HCT116 (cell line): ENCODE results near the gene CAPRIN1. TPM values are rescaled to one million over a fixed set of nuclear protein-coding genes. Genes with fewer than 3 reads are reported as not detected.
"Not testable (repeated sequence)": the region's sequence is repeated elsewhere in the genome, so short reads cannot be mapped to it uniquely, and the experiment has no call there.

ENCODE experiments used
- ATAC-seq: fragments of 200-7000 bp; cut with Tn5 transposase; 2 replicates; pipeline ENCODE4 v1.9.1; 2020; ENCODE audit warnings: mild to moderate bottlenecking, moderate library complexity
- BruUV-seq: library from RNA; stranded (reverse); fragments of 400-500 nt; replicated peaks from 2 replicates; lab custom pipeline; 2021; lab: Mats Ljungman, UMichigan
- CTCF ChIA-PET: fragments of 300-600 bp; sonication (Branson Sonifier 250); formaldehyde crosslinking; loops from one replicate; lab custom pipeline; 2021; ENCODE audit warnings: antibody characterized with exemption; lab: Charles Lee
- POLR2A ChIA-PET: fragments of 300-600, 350-600 bp; sonication (Branson Sonifier 250); formaldehyde crosslinking; loops from one replicate; lab custom pipeline; 2021; ENCODE audit warnings: antibody characterized with exemption; lab: Charles Lee
- RAD21 ChIA-PET, 2 experiments: fragments of 300-600 bp; sonication (Branson Sonifier 250); formaldehyde crosslinking; loops; one replicate each; lab custom pipeline; 2023; ENCODE audit warnings: low total read pairs in 2 of 2; ENCODE audit not compliant: uncharacterized antibody in 2 of 2, unreplicated experiment in 2 of 2, low non-redundant PET in 1 of 2; lab: Charles Lee
- DNase-seq: peaks from one replicate; pipeline ENCODE4 v3.0.0-alpha.2; 2010; ENCODE audit warnings: low read depth, low spot score
- H2AFZ ChIP-seq: fragments of 200-600 bp; shearing (Covaris generic), sonication (generic); 2 replicates; pipeline ENCODE4 v1.6.1; 2017; ENCODE audit warnings: low read depth, mixed run types, mixed read lengths, antibody characterized with exemption, low read length; ENCODE audit not compliant: poor library complexity, severe bottlenecking
- H3K27ac ChIP-seq: 2 replicates; pipeline ENCODE4 v1.5.1; 2012; ENCODE audit warnings: low read depth, low read length
- H3K27me3 ChIP-seq: fragments of 200-600 bp; sonication (generic); 2 replicates; pipeline ENCODE4 v1.6.1; 2016; ENCODE audit warnings: mixed run types, low read length, mixed read lengths; ENCODE audit not compliant: insufficient read depth
- H3K36me3 ChIP-seq, 2 experiments: fragments of 200-500 bp in 1 of 2; fragments of 200-600 bp in 1 of 2; sonication (Bioruptor generic) in 1 of 2; sonication (generic) in 1 of 2; 2 replicates each; pipeline versions ENCODE4 v1.5.1 to v1.6.1; 2014 to 2016; ENCODE audit warnings: low read length in 2 of 2, inconsistent platforms in 1 of 2, mixed read lengths in 1 of 2, mixed run types in 1 of 2; ENCODE audit not compliant: insufficient read depth in 2 of 2, control insufficient read depth in 1 of 2
- H3K4me1 ChIP-seq, 2 experiments: fragments of 200-600 bp in 1 of 2; sonication (generic) in 1 of 2; 2 replicates each; pipeline versions ENCODE4 v1.5.1 to v1.6.1; 2012 to 2017; ENCODE audit warnings: low read length in 2 of 2, inconsistent platforms in 1 of 2, mild to moderate bottlenecking in 1 of 2, mixed read lengths in 1 of 2, mixed run types in 1 of 2, moderate library complexity in 1 of 2; ENCODE audit not compliant: insufficient read depth in 2 of 2, control insufficient read depth in 1 of 2
- H3K4me2 ChIP-seq: fragments of 200-600 bp; sonication (generic); 2 replicates; pipeline ENCODE4 v1.6.1; 2017; ENCODE audit warnings: mixed run types, low read length, mixed read lengths
- H3K4me3 ChIP-seq, 2 experiments: fragments of 200-600 bp in 1 of 2; sonication (generic) in 1 of 2; replicated peaks in 1 of 2; 2 replicates each; pipeline ENCODE4 v1.5.1; 2011 to 2016; ENCODE audit warnings: low read length in 2 of 2, control low read depth in 1 of 2, low read depth in 1 of 2, mild to moderate bottlenecking in 1 of 2, mixed read lengths in 1 of 2, mixed run types in 1 of 2
- H3K79me2 ChIP-seq: fragments of 200-600 bp; sonication (generic); 2 replicates; pipeline ENCODE4 v1.6.1; 2017; ENCODE audit warnings: mild to moderate bottlenecking, mixed run types, low read length, moderate library complexity, mixed read lengths; ENCODE audit not compliant: insufficient read depth
- H3K9ac ChIP-seq: fragments of 200-600 bp; sonication (generic); 2 replicates; pipeline ENCODE4 v1.6.1; 2016; ENCODE audit warnings: low read length, mixed read lengths
- H3K9me2 ChIP-seq: fragments of 200-600 bp; sonication (generic), shearing (Covaris generic); 2 replicates; pipeline ENCODE4 v1.6.1; 2017; ENCODE audit warnings: mixed run types, mild to moderate bottlenecking, moderate library complexity; ENCODE audit not compliant: insufficient read depth
- H3K9me3 ChIP-seq, 2 experiments: fragments of 200-500 bp in 1 of 2; fragments of 200-600 bp in 1 of 2; sonication (Bioruptor generic) in 1 of 2; sonication (generic) in 1 of 2; 2 replicates each; pipeline ENCODE4 v1.6.1; 2014 to 2017; ENCODE audit warnings: low read length in 2 of 2, mixed read lengths in 2 of 2, inconsistent platforms in 1 of 2, low read depth in 1 of 2, mild to moderate bottlenecking in 1 of 2, mixed run types in 1 of 2, moderate library complexity in 1 of 2; ENCODE audit not compliant: control insufficient read depth in 1 of 2, insufficient read depth in 1 of 2
- H4K20me1 ChIP-seq: fragments of 200-600 bp; sonication (generic), shearing (Covaris generic); 2 replicates; pipeline ENCODE4 v1.6.1; 2017; ENCODE audit warnings: mixed run types, mild to moderate bottlenecking, moderate library complexity; ENCODE audit not compliant: insufficient read depth
- ATF3 ChIP-seq: IDR thresholded peaks from 2 replicates; pipeline ENCODE4 v1.6.1; 2012
- CTCF ChIP-seq, 3 experiments: fragments of 200-600 bp in 1 of 3; sonication (generic) in 1 of 3; IDR thresholded peaks in 2 of 3; conservative IDR thresholded peaks in 1 of 3; 2 replicates each; pipeline ENCODE4 v1.5.1; 2012 to 2017; ENCODE audit warnings: low read depth in 2 of 3, low read length in 2 of 3, antibody characterized with exemption in 1 of 3, borderline replicate concordance in 1 of 3, control low read depth in 1 of 3, mild to moderate bottlenecking in 1 of 3, mixed read lengths in 1 of 3, mixed run types in 1 of 3, moderate library complexity in 1 of 3; ENCODE audit not compliant: insufficient read depth in 1 of 3
- EZH2 ChIP-seq: fragments of 200-600 bp; sonication (generic); IDR thresholded peaks from 2 replicates; pipeline ENCODE4 v1.6.1; 2017; ENCODE audit warnings: antibody characterized with exemption, mixed run types
- EZH2phosphoT487 ChIP-seq: fragments of 200-600 bp; IDR thresholded peaks from 2 replicates; pipeline ENCODE4 v1.6.1; 2018; ENCODE audit warnings: antibody characterized with exemption, borderline replicate concordance
- FOSL1 ChIP-seq: IDR thresholded peaks from 2 replicates; pipeline ENCODE4 v1.6.1; 2012; ENCODE audit warnings: low read depth
- RAD21 ChIP-seq: IDR thresholded peaks from 2 replicates; pipeline ENCODE4 v1.6.1; 2012; ENCODE audit warnings: low read depth, mild to moderate bottlenecking
- REST ChIP-seq: IDR thresholded peaks from 2 replicates; pipeline ENCODE4 v1.6.1; 2012; ENCODE audit warnings: low read depth
- SIN3A ChIP-seq: IDR thresholded peaks from 2 replicates; pipeline ENCODE4 v1.6.1; 2012; ENCODE audit warnings: low read depth
- SP1 ChIP-seq: IDR thresholded peaks from 2 replicates; pipeline ENCODE4 v1.6.1; 2012; ENCODE audit warnings: low read depth
- SRF ChIP-seq: IDR thresholded peaks from 2 replicates; pipeline ENCODE4 v1.6.1; 2012; ENCODE audit warnings: low read depth
- TCF7L2 ChIP-seq: IDR thresholded peaks from 2 replicates; pipeline ENCODE4 v1.7.0; 2011; ENCODE audit warnings: borderline replicate concordance, inconsistent platforms; ENCODE audit not compliant: insufficient read depth, insufficient read length; ENCODE audit errors: extremely low read depth
- YY1 ChIP-seq: IDR thresholded peaks from 2 replicates; pipeline ENCODE4 v1.6.1; 2011; ENCODE audit warnings: low read length, low read depth, moderate library complexity, mild to moderate bottlenecking; ENCODE audit not compliant: insufficient replicate concordance; ENCODE audit errors: extremely low read depth
- ZFX ChIP-seq: fragments of 450-650 bp; IDR thresholded peaks from 2 replicates; pipeline ENCODE4 v1.6.1; 2017
- intact Hi-C: fragments of 100-400 bp; cut with micrococcal nuclease; formaldehyde crosslinking; loops from 2 replicates; pipeline ENCODE4 v1.10.0; 2022
- total RNA-seq: library from RNA; stranded (reverse); gene quantifications from one replicate; pipeline ENCODE4 v1.2.1, GENCODE V29; 2021; ENCODE audit not compliant: unreplicated experiment

The CAPRIN1 gene
- total RNA-seq, 1 experiment from 2014 or later: 285 TPM

DNA sequence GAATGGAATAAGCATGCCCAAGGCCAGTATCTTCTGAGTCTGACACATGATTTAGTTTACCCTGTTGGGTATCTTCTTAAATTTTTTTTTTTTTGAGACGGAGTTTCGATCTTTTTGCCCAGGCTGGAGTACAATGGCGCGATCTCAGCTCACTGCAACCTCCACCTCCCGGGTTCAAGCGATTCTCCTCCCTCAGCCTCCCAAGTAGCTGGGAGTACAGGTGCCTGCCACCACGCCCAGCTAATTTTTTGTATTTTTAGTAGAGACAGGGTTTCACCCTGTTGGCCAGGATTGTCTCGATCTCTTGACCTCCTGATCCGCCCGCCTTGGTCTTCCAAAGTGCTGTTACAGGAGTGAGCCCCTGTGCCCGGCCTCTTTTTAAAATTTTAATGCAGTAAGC is 2.8 kb downstream of the CAPRIN1 start:
- H4K20me1 ChIP-seq: peaks cover 17% of the 10 kb centered on the region; the same call in 1 of the 2 replicates
- peaks cover 72% of the 10 kb centered on the region for H3K79me2 ChIP-seq
- CTCF ChIA-PET, DNase-seq, BruUV-seq, RAD21 ChIA-PET, H3K9me2 ChIP-seq, ATAC-seq, H3K27ac ChIP-seq, POLR2A ChIA-PET, H3K9me3 ChIP-seq, H3K27me3 ChIP-seq, H2AFZ ChIP-seq: not testable (repeated sequence)
- intact Hi-C loops: loop anchor here (5.0 kb wide), 1 partner anchor 57 kb away; no protein-coding TSS in a partner anchor
- peaks cover 3 to 24% of the 10 kb centered on the region in 2 experiments; a peak in 3 of 4 replicates for H3K36me3 ChIP-seq
- H3K4me3 ChIP-seq: peak overlapping the region; percentile 69 to 71
- H3K4me1 ChIP-seq: peaks cover 17 to 42% of the 10 kb centered on the region in 2 experiments; a peak in 3 of 4 replicates
- peak overlapping the region; percentile 65; the same call in 1 of the 2 replicates for H3K4me2 ChIP-seq
- H3K9ac ChIP-seq: peak overlapping the region; percentile 93

- RAD21 ChIA-PET: no interaction called here
- CTCF ChIA-PET: no interaction called here
- Histone ChIP-seq H4K20me1 (peaks cover 21% of the 10 kb centered on the region; the same call in 1 of the 2 replicates), H2AFZ (no peak overlapping the region), H3K27ac (no peak overlapping the region), H3K4me3 (no peak overlapping the region), H3K79me2 (peaks cover 82% of the 10 kb centered on the region), H3K9me3 (no peaks in the 10 kb centered on the region), H3K4me1 (peaks cover 14 to 34% of the 10 kb centered on the region in 2 experiments; a peak in 3 of 4 replicates), H3K9me2 (no peaks in the 10 kb centered on the region; the same call in 1 of the 2 replicates), H3K36me3 (peaks cover 3 to 24% of the 10 kb centered on the region in 2 experiments; a peak in 3 of 4 replicates), H3K4me2 (no peak overlapping the region), H3K27me3 (no peaks in the 10 kb centered on the region), H3K9ac (no peak overlapping the region)
- intact Hi-C loops: no loop called here
- ATAC-seq (no peak), DNase-seq (no peak)
- no TSS peak for BruUV-seq
- POLR2A ChIA-PET: no interaction called here
- no peak for TF ChIP-seq SRF
- TF ChIP-seq ATF3: no peak
- no peak for TF ChIP-seq SP1
- TF ChIP-seq CTCF (IDR thresholded peaks at IDR 0.05 in 2 of 3, conservative IDR thresholded peaks at IDR 0.05 in 1 of 3; ENCODE audit: borderline replicate concordance in 1 of 3, insufficient read depth in 1 of 3, low read depth in 2 of 3, low read length in 2 of 3): no peak
- TF ChIP-seq TCF7L2: no peak
- no peak for TF ChIP-seq YY1
- TF ChIP-seq FOSL1: no peak
- TF ChIP-seq EZH2phosphoT487: no peak
- no peak for TF ChIP-seq ZFX
- TF ChIP-seq REST: no peak
- TF ChIP-seq SIN3A: no peak
- no peak for TF ChIP-seq EZH2
- TF ChIP-seq RAD21: no peak
Measured at GRCh38 chr11:34055218-34056000, 3.9 kb downstream of the CAPRIN1 start.
